ENCODE measurements around the gene GRIK4.

The GRIK4 gene

DNA sequence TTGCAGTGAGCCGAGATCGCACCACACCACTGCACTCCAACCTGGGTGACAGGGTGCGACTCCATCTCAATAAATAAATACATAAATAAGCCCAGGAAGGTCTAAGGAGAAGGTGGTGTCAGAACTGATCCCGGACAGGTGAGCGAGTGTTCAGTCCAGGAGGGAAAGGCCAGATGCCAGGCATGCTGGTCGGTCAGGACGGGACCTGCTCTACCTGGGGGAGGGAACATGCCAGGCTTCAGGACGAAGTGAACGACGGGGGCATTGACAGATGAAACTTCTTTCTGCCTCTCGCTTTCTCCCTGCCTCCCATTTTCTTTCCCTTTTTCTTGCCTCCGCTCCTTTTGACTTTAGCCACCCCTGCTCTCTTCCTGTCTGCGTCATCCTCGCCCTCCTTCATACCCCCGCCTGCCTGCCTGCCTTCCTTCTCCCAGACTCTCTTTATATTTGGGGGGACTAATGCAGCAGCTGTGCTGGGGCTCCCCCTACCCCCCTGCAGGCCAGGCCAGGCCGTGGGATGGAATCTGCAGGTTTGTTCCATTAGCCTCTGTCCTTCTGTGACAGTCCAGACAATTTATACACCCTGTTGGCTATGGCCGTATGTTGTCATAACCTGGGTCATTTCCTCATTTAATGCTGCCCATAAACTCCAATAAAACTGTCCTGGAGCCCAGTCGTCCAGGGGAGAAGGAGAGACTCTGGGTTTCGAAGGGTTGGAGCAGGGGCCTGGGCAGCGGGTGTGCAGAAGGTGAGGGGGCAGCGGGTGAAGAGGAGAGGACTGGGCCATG, 303.2 kb downstream of the GRIK4 start:
- no peak for DNase-seq (ENCODE audit: low spot score)

DNA sequence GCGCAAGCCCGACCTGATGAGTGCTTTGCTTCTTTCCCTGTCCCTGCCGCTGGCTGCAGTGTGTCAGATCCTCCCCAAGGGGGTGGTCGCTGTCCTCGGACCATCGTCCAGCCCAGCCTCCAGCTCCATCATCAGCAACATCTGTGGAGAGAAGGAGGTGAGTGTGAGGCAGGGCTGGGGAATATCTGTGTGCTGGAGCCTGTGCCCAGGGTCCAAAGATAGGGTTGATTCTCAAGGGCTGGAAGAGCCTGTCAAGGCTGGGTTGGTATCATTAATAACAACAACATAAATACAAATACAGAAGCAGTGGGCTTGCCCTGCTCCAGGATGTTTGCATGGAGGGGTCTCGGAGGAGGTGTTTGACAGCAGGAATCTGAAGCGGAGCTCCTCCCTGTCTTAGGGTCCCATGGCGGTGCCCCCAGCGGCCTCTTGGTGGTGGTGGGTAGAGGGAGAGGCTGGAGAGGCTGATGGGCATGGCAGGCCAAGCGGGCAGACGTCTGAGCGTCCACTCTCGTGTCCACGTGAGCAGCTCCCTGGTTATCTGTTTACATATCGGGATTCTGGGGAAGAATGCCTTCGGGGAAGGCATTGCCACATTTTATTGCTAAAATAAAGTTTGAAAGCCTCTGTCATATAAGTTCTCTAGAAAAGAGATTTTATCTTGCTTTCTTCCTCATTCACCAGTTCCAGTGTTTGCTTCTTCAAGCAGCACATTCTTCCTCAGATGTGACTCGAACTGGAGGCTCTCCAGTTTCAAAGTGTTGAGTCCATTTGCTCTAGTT, 304.0 kb downstream of the GRIK4 start:
- DNase-seq (ENCODE audit: low spot score), result no peak

DNA sequence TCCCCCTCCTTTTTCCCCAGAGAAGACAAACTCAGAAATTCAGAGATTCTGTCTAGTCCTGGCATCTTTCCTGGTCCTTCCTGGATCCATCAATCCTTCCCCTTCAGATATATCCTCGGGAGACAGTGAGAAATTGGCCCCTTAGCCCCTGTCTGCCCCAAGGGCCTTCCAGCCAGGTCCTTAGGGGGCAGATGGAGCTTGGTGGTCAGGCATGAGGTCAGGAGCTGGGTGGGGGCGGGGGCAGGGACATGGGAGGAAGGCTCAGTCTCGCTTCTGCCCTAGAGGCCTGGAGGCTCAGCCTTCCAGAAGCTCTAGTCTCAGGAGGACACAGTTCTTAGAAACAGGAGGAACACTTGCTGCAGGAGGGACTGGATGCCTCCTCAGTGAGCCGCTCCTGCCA, 304.6 kb downstream of the GRIK4 start:
- DNase-seq (ENCODE audit: low spot score), result no peak

DNA sequence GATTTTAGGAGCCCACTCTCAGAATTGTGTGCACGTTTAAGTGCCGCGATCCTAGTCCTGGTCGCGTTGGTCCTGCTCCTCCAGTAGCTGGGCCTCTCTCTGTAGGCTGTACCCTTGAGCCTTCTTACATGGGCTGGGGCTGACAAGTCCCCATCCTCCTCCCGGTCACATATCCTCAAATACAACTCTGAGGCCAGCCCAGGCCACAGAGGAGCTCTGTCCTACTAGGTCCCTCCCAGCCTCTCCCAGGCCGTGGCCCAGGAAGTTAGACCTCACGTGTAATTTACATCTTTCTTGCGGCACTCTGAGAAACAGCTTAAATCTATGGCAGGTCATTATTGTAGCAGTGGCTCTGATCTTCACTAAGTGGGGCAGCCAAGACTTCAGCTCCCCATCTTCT, 305.2 kb downstream of the GRIK4 start:
- DNase-seq (ENCODE audit: low spot score), result no peak

DNA sequence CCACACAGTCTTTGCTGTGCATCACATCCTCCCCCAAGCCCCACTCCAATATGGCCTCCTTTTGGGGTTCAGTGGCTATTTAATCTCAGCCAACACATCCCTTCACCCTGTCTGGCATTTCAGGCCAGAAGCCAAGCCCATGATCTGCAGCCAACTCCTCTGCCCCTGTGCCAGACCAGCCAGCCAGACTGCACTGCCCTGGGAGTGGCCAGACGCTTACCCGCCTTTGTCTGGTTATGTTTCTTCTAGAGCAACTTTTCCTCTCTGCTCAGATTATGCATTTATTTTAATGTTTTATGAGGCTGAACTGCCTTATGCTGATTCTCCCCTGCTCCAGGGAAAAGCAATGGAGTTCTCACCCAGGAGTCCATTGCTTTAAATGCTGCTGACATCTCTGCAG, 305.6 kb downstream of the GRIK4 start:
- no peak for DNase-seq (ENCODE audit: low spot score)

DNA sequence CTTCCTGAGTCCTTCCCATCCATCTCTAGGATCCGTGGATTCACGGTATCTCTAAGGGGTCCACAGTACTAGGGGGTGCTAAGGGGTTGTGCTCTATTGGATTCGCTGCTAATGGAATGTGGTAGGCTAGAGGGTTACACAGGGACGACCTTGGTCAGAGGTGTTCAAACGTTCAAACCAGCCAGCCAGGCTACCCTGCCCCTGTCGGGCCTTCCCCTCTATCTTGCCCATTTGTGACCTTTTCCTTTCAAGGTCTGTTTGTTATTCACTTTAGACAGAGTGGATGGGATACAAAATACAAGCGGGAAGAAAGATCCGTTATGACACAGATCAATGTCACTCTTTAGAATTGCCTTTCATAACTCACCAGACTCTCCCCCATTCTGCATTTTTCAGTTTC, 306.5 kb downstream of the GRIK4 start:
- no peak for DNase-seq (ENCODE audit: low spot score)

DNA sequence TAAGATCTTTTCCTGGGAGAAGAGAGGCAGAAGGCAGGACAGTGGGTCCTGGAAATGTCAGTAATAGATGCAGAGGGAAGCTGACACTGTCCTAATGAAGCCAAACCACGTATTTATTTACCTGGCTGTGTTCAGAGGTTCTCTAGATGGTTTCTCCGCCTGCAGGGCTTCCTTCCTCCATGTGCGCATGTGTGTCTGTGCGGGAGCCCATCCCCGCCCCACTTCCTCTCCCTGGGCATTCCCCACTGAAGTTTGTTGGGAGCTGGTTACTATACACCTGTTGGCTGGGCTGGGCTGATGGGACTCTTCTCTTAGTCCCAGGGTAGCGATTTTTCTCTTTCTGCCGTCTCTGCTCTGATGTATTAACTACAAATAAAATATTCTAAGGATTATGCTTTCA, 307.5 kb downstream of the GRIK4 start:
- DNase-seq (ENCODE audit: low spot score), result no peak

DNA sequence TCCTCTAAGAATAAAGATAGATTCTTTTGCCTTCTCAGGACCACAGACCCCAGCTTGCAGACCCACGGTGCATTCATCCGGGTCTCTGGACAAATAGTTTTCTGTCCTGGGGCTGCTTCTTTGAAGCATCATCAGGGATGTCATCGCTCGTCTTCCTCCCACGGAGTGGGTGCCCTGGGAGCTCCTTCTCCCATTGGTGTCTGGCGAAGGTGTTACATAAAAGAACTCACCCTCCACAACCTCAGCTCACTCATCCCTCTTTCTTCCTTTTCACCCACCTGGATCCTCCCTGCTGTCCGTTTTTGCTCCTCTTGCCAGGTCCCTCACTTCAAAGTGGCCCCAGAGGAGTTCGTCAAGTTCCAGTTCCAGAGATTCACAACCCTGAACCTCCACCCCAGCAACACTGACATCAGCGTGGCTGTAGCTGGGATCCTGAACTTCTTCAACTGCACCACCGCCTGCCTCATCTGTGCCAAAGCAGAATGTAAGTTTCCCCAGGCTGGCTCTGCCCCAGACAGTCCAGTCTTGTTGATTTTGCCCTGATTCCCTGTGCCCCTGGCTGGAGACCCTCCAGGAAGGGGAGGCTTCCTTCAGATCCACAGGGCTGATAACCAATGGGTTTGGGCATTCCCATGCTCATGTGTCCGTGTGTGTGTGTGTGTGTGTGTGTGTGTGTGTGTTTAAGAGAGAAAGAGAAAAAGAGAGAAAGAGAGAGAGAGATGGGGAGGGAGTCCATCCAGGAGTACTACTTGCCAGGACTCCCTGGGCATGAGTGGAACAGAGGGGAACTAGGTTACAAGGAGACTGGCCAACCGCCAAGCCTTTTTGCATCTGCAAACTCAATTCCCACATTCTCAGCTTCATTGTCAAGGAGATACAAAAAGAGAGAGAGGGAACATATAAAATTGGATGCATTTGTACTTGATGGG, 308.2 kb downstream of the GRIK4 start:
- DNase-seq (ENCODE audit: low spot score), result no peak

DNA sequence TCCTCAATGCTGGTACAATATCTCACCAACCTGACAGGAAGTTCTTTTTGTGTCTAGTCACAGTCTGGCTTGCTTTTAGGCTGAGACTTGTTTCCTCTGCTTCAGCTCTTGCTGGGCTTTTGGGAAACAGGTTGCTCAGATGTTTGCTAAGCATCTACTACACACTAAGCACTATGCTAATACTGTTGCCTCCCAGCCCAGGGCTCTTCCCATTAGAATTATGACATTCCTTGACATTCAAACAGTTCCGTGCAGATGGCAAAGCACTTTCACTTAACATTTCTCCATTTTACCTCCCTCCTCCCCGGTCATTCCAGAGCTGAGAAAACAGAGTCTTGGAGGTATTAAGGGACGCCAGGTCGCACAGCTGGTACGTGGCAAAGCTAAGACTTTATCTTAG, 311.6 kb downstream of the GRIK4 start:
- no peak for DNase-seq (ENCODE audit: low spot score)

DNA sequence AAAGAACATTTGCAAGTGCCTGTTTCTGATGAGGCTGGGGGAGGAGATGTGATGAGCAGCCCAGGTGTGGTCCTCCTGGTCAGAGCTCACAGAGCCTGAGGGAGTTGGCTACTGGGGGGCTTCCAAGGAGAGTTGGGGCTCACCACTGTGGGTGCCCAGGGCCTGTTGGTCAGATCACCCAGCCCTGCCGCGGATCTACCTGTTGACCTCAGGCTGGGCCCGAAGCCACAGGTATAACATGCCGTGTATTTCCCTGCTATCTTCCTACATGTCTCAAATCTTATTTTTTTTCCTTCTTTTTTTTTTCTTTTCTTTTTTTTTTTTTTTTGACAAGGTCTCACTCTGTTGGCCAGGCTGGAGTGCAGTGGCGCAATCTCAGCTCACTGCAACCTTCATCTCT, 312.7 kb downstream of the GRIK4 start:
- no peak for DNase-seq (ENCODE audit: low spot score)

DNA sequence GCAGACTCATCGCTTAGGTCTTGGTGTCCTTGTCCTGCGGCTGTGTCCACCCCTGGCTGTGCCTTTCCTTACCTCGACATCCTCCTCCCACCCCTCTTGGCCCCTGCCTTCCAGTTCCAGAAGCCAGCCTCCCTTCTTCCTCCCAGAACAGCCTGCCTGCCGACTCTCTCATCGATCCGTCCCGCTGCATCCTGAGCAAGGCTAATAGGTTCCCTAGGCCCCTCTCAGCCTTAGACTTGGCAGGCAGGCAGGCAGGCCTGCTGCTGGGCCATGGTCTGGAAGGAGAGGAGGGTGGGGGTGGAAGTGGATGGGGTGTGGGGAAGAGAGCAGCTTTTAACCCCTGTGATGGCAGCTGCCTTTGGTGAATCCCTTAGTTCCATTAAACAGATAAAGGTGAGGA, 315.6 kb downstream of the GRIK4 start:
- DNase-seq (ENCODE audit: low spot score), result no peak

DNA sequence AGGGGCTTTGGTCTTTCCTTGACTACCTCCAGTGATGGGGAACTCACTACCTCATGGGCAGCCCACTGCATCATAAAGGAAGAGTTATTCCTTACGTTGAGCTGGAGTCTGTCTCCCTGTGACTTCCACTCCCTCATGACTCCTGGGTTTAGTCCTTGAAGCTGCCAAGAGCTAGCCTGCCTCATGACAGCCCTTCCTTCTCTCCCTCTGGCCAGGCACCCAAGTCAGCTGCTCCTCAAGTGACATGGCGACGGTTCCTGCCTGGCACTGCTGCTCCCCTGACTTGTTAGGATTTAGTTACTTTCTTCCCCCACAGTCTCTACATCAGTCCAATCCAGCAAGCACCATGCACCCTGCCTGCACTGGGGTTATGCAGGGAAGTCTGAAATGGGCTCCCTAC, 316.3 kb downstream of the GRIK4 start:
- no peak for DNase-seq (ENCODE audit: low spot score)

DNA sequence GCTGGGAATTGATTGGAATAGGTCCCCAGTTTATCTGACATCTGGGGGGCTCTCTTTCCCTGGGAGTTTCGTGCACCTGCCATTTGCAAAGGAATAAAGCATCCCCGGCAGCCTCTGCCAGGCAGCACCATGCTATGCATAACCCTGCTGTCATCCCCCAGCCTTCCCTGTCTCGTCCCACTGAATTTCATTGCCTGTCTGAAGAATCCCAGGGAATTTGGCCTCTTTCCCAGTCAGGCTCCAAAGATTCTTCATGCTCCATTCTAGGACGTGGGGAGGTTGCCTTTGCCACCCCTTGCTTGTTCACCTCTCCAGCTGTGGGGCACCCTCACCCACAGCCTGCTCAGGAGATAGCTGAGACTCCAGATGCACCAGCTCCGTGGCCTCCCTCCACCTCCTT, 317.3 kb downstream of the GRIK4 start:
- DNase-seq (ENCODE audit: low spot score), result no peak

DNA sequence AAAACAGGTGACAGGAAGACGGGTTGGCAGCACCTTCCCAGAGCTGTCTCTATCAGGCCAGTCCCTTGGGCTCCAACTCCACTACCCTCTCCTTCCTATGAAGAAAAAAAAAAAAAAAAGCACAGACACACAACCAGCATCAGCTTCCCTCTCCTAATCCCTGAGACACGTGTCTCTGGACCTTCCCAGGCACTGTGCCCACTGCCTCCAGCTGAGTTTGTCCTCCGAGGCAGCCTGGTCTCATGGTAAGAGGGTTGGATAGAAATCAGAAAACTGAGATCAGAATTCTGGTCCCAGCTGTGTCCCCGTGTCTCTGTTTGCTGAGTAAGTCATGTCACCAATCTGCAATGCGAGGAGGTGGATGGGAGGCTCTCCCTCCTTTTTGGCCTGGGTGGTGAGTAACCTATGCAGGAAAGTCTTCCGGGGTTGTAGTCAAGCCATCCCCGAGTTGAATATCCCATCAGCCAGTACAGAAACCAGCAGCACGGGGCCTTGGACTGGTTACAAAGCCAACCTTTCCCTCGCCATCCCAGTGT, 318.6 kb downstream of the GRIK4 start:
- DNase-seq (ENCODE audit: low spot score), result no peak

DNA sequence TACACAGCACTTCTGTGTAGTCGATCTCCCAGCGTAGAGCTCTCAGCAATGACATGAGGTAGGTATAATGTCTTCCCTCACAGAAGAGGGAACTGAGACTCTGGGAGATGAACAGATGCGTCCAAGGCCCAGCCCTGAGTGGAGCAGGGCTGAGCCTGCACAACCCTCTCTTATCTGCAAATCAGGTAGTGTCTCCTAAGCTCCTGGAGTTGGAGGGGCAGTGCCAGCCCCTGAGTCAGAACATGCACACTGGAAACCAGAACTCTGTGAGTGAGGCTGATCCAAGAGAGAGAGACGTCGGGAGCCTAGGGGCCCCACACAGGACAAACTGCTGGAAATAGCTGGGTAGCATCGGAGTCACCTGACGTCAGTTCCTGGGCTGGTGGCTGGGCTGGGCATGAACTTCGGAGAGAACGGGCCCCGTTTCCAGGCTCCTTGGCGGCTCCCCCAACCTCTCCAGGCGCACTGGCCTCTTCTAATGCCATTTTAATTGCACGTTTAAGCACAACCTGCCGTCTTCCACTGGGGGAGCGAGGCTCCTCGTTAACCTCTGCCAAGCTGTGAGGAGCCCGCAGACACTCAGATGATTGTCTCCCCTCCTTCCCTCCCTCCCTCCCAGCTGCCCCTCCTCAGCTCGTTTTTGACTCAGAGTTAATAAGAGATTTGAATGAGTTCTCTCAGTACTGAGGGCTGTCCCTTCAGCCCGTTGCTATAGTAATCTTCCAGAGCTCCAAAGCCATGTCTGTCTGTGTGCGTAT, 321.1 kb downstream of the GRIK4 start:
- no peak for DNase-seq (ENCODE audit: low spot score)

DNA sequence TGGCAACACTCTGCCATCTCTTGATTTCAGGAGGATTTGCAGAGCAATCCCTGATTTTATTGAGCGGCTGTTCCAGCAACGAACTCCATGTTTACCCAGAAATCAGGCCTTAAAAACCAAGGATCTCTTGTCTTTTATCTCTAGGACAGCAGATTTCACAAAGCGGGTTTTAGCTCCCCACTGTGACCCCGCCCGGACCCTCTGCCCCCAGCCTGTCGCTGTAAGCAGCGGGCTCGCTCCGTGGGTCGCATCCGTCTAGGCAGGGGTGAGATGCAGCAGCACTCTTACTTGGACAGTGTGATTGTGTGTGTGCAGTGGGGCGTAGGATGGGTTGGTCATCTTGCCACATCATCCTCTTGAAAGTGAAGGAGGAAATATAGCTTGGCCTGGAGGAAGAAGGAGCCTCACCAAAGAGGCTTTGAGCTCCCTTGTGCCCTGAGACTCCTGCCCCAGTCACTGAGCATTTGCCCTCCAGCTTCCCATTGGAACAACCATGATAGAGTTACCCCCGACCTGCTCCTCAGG, 323.2 kb downstream of the GRIK4 start:
- no peak for DNase-seq (ENCODE audit: low spot score)

DNA sequence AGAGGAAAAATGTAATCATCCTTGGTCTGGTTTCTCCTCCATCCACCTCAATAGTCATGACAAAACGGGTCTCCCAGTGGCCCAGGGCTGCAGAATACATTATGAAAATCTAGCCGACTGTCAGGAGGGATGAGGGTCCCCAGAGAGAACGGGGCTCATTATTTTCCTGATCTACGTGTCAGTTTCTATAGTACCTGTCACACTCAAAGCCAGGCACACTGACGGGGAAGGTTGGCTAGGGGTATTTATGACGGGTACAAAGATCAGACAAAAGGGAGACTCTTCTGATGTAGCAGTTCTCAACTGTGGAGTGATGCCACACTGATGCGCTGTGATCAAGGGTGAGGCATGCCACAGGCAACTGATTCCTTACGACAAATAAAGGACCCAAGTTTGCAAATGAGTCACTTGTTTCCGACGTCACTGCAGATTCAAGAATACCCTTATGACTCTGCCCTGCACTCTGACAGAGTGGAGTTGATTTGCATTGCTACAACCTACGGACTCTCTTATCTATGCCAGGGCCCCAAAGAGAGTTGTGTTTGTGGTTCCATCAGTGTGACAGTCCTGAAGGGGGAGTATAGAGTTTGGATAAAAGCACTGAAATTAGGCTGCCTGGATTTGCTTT, 324.2 kb downstream of the GRIK4 start:
- no peak for DNase-seq (ENCODE audit: low spot score)

DNA sequence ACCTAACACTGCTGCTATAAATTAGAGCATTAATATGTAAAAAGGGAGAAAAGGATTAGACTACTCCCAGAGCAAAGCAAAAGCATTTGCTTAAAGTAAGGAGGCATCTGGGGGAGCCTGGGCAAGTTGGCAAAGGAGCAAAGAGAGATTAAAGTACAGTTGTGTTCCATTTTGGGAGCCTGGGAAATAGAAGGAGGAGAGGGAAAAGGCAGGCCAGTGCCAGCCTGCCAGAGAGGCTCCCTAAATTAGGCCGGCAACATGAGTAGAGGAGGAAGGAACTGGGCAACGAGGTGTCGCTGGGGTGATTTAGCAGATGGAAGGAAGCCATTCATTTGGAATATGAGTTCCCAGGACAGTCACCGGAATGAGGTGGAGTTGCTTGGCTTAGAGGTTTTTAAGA, 326.1 kb downstream of the GRIK4 start:
- DNase-seq (ENCODE audit: low spot score), result no peak

DNA sequence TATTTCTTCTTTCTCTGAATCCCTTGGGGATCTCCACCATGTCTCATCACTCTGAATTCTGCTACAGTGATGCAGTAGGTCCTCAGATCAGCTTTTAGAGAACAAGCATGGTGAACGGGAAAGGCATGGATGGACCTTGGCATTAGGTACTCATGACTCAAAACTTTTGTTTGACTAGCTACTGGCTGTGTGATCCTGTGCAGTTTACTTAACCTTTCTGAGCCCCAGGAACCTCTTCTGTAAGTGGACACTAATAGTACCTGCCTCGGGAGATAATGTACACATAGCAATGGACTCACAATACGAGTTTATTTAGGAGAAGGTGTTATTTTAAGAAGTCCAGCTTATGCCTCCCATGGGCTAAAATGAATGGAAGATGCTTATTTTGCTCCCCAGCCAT, 327.7 kb downstream of the GRIK4 start:
- DNase-seq (ENCODE audit: low spot score), result no peak

DNA sequence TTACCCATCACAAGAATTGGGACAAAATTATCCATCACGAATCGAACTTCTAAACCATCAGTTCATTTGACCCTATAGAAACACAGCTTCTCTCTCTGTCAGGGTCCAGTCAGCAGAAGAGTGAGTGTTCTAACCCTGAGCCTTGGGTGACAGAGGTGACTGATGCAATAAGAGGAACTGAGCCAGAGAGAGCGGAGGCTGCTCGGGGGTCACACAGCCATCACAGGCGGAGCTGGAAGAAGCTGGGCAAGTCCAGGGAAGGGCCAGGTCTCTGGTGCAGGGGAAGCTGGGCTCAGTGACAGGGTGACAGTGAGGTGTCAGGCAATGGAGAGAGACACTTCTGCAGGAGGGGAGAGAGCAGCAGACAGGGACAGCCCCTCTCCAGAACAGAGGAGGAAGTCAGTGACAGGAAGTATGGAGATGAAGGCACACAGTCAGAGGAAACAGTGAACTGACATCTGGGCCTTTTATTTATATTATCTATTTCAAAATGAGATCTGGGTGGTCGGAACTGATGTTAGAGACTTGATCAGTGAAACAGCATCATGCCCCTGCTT, 328.4 kb downstream of the GRIK4 start:
- DNase-seq (ENCODE audit: low spot score), result no peak

DNA sequence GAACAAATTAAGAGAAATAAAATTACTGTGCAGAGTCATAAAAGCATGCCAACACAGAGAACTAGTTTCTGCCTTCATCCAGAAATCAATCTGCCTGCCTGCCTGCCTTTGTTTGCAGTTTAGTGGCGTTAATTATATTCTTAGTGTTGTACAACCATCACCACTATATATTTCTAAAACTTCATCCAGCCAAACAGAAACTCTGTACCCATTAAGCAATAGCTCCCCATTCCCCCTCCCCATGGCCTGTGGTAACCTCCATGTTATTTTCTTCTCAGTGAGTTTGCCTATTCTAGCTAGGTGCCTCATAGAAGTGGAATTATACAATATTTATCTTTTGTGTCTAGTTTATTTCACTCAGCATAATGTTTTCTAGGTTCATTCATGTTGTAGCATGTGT, 329.1 kb downstream of the GRIK4 start:
- DNase-seq (ENCODE audit: low spot score), result no peak

Measured in hematopoietic multipotent progenitor cell treated with erythropoietin and hydrocortisone succinate and interleukin-3 and kit ligand, for 17 days (in vitro differentiated cells).